Measurements from ENCODE around the gene FUBP3. TPM values are rescaled to one million over a fixed set of nuclear protein-coding genes. Genes with fewer than 3 reads are reported as not detected.
A peak's percentile ranks its signal among the peaks of the same experiment; 100 is the strongest.

The FUBP3 gene
- total RNA-seq: 10 to 100 TPM; 47.6 to 62.0 (median 52.4) TPM

- peaks cover 0 to 22% of the 10 kb centered on the region in 2 donors for H3K36me3 ChIP-seq
- peak; percentile 96 for ATAC-seq
- H3K4me1 ChIP-seq: peaks cover 4 to 45% (median 6%) of the 10 kb centered on the region in 3 donors
- H3K9me3 ChIP-seq: no peaks in the 10 kb centered on the region
- TF ChIP-seq, protein P1, sequence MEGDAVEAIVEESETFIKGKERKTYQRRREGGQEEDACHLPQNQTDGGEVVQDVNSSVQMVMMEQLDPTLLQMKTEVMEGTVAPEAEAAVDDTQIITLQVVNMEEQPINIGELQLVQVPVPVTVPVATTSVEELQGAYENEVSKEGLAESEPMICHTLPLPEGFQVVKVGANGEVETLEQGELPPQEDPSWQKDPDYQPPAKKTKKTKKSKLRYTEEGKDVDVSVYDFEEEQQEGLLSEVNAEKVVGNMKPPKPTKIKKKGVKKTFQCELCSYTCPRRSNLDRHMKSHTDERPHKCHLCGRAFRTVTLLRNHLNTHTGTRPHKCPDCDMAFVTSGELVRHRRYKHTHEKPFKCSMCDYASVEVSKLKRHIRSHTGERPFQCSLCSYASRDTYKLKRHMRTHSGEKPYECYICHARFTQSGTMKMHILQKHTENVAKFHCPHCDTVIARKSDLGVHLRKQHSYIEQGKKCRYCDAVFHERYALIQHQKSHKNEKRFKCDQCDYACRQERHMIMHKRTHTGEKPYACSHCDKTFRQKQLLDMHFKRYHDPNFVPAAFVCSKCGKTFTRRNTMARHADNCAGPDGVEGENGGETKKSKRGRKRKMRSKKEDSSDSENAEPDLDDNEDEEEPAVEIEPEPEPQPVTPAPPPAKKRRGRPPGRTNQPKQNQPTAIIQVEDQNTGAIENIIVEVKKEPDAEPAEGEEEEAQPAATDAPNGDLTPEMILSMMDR (IDR thresholded peaks at IDR 0.05): no peak
- peak; percentile 95 for TF ChIP-seq POLR2AphosphoS5 (IDR thresholded peaks at IDR 0.05)
- no peak for TF ChIP-seq EP300 (IDR thresholded peaks at IDR 0.05)
- TF ChIP-seq POLR2A (IDR thresholded peaks at IDR 0.05): peak; percentile 69 to 87
- no peaks in the 10 kb centered on the region for H3K27me3 ChIP-seq
- 0% methylated on average over 2 to 6 of the region's 74 CpGs for WGBS, 2 donors (ENCODE audit: low coverage in 1 of 2)
- H3K27ac ChIP-seq: peak within 1 kb of the TSS; percentile 63 to 95 (median 91)
- H3K4me3 ChIP-seq: peak within 1 kb of the TSS; percentile 73 to 99
Measured at GRCh38 chr9:130578865-130579737, at the start of gene FUBP3. FUBP3 (plus strand) TSS chr9:130579577; CDS start chr9:130579681, 104 bp downstream.

- no peaks in the 10 kb centered on the region for H3K36me3 ChIP-seq
- peak; percentile 58 for ATAC-seq
- H3K27ac ChIP-seq: no peak overlapping the region
- H3K4me1 ChIP-seq: peaks cover 0 to 6% (median 0%) of the 10 kb centered on the region in 3 donors
- no peaks in the 10 kb centered on the region for H3K9me3 ChIP-seq
- peaks cover 48% of the 10 kb centered on the region for H3K27me3 ChIP-seq
- no peak overlapping the region for H3K4me3 ChIP-seq
- 46 to 47% methylated on average over 3 to 9 of the region's 9 CpGs for WGBS, 2 donors (ENCODE audit: low coverage in 1 of 2)
- TF ChIP-seq EP300 (IDR thresholded peaks at IDR 0.05) (no peak), POLR2A (IDR thresholded peaks at IDR 0.05) (no peak), POLR2AphosphoS5 (IDR thresholded peaks at IDR 0.05) (peak; percentile 51)
- TF ChIP-seq, protein P1 (IDR thresholded peaks at IDR 0.05): no peak
Measured at GRCh38 chr9:130530938-130531337, 48.4 kb upstream of the FUBP3 start.

- TF ChIP-seq EP300 (IDR thresholded peaks at IDR 0.05) (no peak), POLR2AphosphoS5 (IDR thresholded peaks at IDR 0.05) (no peak), POLR2A (IDR thresholded peaks at IDR 0.05) (no peak)
- TF ChIP-seq, protein P1 (IDR thresholded peaks at IDR 0.05): no peak
- no peak overlapping the region for H3K4me3 ChIP-seq
- no peak for ATAC-seq
- no peak overlapping the region for H3K27ac ChIP-seq
- WGBS, 2 donors (ENCODE audit: low coverage in 1 of 2): 90 to 100% methylated on average over 1 to 7 of the region's 8 CpGs
- no peaks in the 10 kb centered on the region for H3K9me3 ChIP-seq
- peaks cover 48% of the 10 kb centered on the region for H3K27me3 ChIP-seq
- no peaks in the 10 kb centered on the region for H3K36me3 ChIP-seq
- peaks cover 0 to 11% (median 0%) of the 10 kb centered on the region in 3 donors for H3K4me1 ChIP-seq
Measured at GRCh38 chr9:130531670-130532069, 47.7 kb upstream of the FUBP3 start.

- Histone ChIP-seq H3K27me3 (peaks cover 48% of the 10 kb centered on the region), H3K27ac (no peak overlapping the region), H3K4me1 (peaks cover 0 to 11% (median 0%) of the 10 kb centered on the region in 3 donors), H3K4me3 (no peak overlapping the region), H3K36me3 (no peaks in the 10 kb centered on the region), H3K9me3 (no peaks in the 10 kb centered on the region)
- WGBS, 2 donors (ENCODE audit: low coverage in 1 of 2): 71 to 87% methylated on average over 4 of the region's 10 CpGs
- TF ChIP-seq POLR2AphosphoS5 (IDR thresholded peaks at IDR 0.05) (no peak), POLR2A (IDR thresholded peaks at IDR 0.05) (no peak), EP300 (IDR thresholded peaks at IDR 0.05) (no peak)
- TF ChIP-seq, protein P1 (IDR thresholded peaks at IDR 0.05): no peak
- ATAC-seq: no peak
Measured at GRCh38 chr9:130532426-130533080, 46.8 kb upstream of the FUBP3 start.

Data from gastroesophageal sphincter (tissue), 4 donors.